ENCODE results near the gene F11. TPM values are rescaled to one million over a fixed set of nuclear protein-coding genes. Genes with fewer than 3 reads are reported as not detected.

The F11 gene
- total and polyA plus RNA-seq, 10 donors: 0.20 to 2.2 TPM; not detected in 8

DNA sequence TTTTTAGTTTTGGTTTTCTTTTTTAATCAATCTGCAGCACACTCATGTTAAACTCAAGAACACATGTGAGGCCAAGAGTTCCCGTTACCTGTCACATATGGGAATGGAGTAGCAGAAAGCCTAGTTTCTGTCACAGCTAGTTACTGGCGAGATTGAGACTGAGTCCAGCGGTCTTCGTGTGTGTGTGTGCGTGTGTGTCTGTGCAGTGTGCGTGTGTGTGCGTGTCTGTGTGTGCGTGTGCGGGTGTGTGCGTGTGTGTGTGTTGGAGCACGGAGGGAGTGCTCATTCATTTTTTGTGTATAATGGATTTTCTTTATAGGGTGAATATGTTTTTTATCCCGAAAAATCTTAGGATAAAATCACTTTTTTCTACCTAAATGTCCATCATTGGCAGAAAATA, 19.2 kb downstream of the F11 start:
- Histone ChIP-seq H3K4me1 (no peaks in the 10 kb centered on the region), H3K36me3 (no peaks in the 10 kb centered on the region), H3K4me3 (no peak overlapping the region), H3K27ac (no peak overlapping the region), H3K9me3 (no peaks in the 10 kb centered on the region), H3K27me3 (replicated peaks in 1 of 7) (no peaks in the 10 kb centered on the region)
- WGBS, 5 donors: 86 to 96% (median 94%) methylated on average over 12 of the region's 12 CpGs
- no peak for DNase-seq
- TF ChIP-seq, protein P1, sequence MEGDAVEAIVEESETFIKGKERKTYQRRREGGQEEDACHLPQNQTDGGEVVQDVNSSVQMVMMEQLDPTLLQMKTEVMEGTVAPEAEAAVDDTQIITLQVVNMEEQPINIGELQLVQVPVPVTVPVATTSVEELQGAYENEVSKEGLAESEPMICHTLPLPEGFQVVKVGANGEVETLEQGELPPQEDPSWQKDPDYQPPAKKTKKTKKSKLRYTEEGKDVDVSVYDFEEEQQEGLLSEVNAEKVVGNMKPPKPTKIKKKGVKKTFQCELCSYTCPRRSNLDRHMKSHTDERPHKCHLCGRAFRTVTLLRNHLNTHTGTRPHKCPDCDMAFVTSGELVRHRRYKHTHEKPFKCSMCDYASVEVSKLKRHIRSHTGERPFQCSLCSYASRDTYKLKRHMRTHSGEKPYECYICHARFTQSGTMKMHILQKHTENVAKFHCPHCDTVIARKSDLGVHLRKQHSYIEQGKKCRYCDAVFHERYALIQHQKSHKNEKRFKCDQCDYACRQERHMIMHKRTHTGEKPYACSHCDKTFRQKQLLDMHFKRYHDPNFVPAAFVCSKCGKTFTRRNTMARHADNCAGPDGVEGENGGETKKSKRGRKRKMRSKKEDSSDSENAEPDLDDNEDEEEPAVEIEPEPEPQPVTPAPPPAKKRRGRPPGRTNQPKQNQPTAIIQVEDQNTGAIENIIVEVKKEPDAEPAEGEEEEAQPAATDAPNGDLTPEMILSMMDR (IDR thresholded peaks at IDR 0.05 in 8 of 11, conservative IDR thresholded peaks at IDR 0.05 in 3 of 11): no peak
- TF ChIP-seq POLR2A (IDR thresholded peaks at IDR 0.05): no peak
- no peak for TF ChIP-seq POLR2AphosphoS5 (IDR thresholded peaks at IDR 0.05)
- intact Hi-C loops (cut with DNase I; ENCODE audit: low total_unique reads): no loop called here

GRCh38 chr4:186286581-186286980, 20.6 kb downstream of the F11 start:
- intact Hi-C loops (cut with DNase I; ENCODE audit: low total_unique reads): no loop called here
- WGBS, 5 donors: 80 to 89% (median 86%) methylated on average over 3 of the region's 3 CpGs
- Histone ChIP-seq H3K27ac (no peak overlapping the region), H3K27me3 (replicated peaks in 1 of 7) (no peaks in the 10 kb centered on the region), H3K4me1 (no peaks in the 10 kb centered on the region), H3K36me3 (no peaks in the 10 kb centered on the region), H3K9me3 (no peaks in the 10 kb centered on the region), H3K4me3 (no peak overlapping the region)
- DNase-seq: no peak
- no peak for TF ChIP-seq POLR2A (IDR thresholded peaks at IDR 0.05)
- TF ChIP-seq, protein P1 (IDR thresholded peaks at IDR 0.05 in 8 of 11, conservative IDR thresholded peaks at IDR 0.05 in 3 of 11): no peak
- TF ChIP-seq POLR2AphosphoS5 (IDR thresholded peaks at IDR 0.05): no peak

- intact Hi-C loops (cut with DNase I; ENCODE audit: low total_unique reads): no loop called here
- WGBS, 5 donors: 79 to 88% (median 83%) methylated on average over 10 of the region's 10 CpGs
Measured at GRCh38 chr4:186291256-186291890, 25.4 kb downstream of the F11 start.

DNA sequence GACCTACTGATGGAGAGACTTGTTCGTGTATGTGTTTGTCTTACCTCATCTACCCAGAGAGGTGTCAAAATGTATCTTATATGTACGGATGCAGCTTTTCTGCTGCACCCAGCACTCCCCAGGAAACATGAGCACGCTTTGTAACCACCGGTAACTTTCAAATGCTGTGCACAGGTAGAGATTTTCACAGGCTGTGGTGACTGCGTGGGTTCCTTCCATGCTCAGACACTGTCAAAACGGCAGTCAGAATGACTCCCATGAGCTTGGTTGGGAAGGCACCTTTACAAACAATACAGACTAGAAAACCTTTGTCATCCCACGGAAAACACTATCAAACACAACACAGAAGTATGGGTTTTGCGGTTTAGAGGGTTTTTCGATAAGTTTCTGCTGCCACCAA, 28.2 kb downstream of the F11 start:
- Histone ChIP-seq H3K36me3 (no peaks in the 10 kb centered on the region), H3K27me3 (replicated peaks in 1 of 7) (peaks cover 0 to 55% (median 12%) of the 10 kb centered on the region in 7 donors), H3K9me3 (no peaks in the 10 kb centered on the region), H3K4me3 (no peak overlapping the region), H3K27ac (no peak overlapping the region), H3K4me1 (peaks cover 0 to 7% (median 0%) of the 10 kb centered on the region in 6 donors)
- intact Hi-C loops (cut with DNase I; ENCODE audit: low total_unique reads): no loop called here
- TF ChIP-seq POLR2A (IDR thresholded peaks at IDR 0.05) (no peak), POLR2AphosphoS5 (IDR thresholded peaks at IDR 0.05) (no peak)
- TF ChIP-seq, protein P1 (IDR thresholded peaks at IDR 0.05 in 8 of 11, conservative IDR thresholded peaks at IDR 0.05 in 3 of 11): no peak
- DNase-seq: no peak
- 77 to 87% (median 82%) methylated on average over 9 of the region's 9 CpGs for WGBS, 5 donors

More at GRCh38 chr4:186291256-186291890, 25.4 kb downstream of the F11 start:
- Histone ChIP-seq H3K27me3 (replicated peaks in 1 of 7) (peaks cover 0 to 27% (median 0%) of the 10 kb centered on the region in 7 donors), H3K36me3 (no peaks in the 10 kb centered on the region), H3K27ac (no peak overlapping the region), H3K4me3 (no peak overlapping the region), H3K9me3 (no peaks in the 10 kb centered on the region), H3K4me1 (no peaks in the 10 kb centered on the region)
- TF ChIP-seq, protein P1 (IDR thresholded peaks at IDR 0.05 in 8 of 11, conservative IDR thresholded peaks at IDR 0.05 in 3 of 11): no peak
- TF ChIP-seq POLR2AphosphoS5 (IDR thresholded peaks at IDR 0.05): no peak
- TF ChIP-seq POLR2A (IDR thresholded peaks at IDR 0.05): no peak
- DNase-seq: no peak
